HG03354 (cell line): Measurements from ENCODE around the gene NUP133.
A peak's percentile ranks its signal among the peaks of the same experiment; 100 is the strongest.

Experiments
- ATAC-seq: cut with Tn5 transposase; IDR thresholded peaks from one replicate; pipeline ENCODE4 v1.9.1; 2021; ENCODE audit warnings: mild to moderate bottlenecking; ENCODE audit not compliant: unreplicated experiment, poor library complexity, severe bottlenecking

The NUP133 gene

DNA sequence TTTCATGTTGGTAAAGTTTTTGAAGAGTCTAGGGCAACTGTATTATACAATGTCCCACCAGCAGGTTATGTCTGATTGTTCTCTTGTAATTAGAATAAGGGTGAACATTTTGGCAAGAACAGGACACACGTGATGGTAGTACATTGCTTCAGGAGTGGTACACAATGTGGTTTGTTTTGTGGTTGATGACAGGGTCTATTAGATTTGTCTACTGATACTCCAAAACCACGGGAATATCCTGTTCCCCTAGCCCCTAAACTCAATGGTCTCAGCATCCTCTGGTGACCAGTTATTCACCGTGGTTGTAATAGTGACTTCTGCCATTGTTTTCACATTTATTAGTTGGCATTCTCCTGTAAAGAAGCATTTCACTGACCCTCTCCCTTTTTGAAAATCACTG, 52.1 kb downstream of the NUP133 start:
- no peak for ATAC-seq

DNA sequence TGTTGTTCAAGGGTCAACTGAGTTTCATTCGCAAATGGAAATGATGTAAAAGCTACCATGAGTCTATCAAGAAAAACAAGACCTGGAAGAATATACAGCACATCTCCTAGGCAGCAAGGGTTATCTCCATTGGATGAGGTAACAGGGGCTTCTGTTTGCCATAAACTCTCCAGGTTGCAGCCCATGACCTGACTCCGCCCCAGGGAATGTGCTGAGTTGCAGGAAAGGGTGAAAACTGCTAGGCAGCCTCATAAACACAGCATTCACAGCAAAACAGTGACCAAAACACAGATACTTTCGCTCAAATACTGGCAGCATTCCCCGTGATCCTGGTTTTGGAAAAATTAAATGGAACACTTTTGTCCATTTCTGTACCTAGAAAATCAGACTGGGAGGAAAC, 54.1 kb downstream of the NUP133 start:
- no peak for ATAC-seq

DNA sequence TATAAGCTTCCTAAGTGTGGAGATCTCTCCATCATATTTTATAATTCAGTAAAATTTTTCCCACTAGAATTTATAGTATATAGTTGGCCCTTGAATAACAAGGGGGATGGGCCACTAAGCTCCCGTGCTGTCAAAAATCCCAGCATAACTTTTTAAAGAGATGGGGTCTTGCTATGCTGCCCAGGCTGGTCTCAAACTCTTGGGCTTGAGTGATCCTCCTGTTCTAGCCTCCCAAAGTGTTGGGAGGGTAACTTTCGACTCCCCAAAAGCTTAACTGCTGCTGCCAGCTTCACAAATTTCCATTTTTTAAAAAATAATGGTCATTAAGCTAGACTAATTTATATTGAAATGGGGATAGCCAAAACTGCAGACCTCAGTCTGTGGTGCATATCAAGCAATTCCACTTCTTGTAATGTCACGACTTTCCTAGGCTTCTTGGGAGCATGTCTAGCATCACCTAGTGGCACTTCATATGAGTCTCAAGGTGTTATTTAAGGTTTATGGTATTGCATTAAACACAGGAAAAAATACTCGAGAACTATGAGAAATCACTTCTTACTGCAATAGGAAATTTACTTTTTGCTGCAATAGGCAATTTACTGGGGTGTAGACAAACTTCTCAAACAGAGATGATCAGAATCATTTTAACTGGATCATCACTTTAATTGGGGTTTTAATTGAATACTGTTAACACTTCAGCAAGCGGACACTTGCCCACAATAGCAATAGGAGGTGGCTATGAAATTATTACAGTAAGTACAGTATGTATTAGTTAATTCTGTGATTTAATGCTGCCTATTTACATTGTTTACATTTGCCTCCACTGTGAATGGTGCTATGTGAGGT, 55.0 kb downstream of the NUP133 start:
- no peak for ATAC-seq

DNA sequence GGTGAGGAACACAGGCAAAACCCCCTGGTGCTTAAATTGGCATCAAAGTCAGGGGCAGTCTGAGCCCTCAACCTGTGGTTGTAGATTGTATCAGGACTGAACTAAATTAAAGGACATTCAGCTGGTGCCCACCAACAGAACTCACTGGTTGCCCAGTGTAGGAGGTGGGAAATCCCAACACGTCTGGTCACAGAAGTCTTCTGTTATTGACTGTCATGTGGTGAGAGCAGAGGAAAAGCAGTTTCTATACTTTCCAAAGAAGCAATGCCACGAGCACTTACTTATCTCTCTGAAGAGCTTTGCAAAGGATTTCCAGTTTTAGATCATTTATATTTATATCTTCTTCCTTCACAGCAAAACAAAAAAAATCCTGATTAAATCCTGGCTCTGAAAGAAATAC, 59.3 kb downstream of the NUP133 start:
- no peak for ATAC-seq

DNA sequence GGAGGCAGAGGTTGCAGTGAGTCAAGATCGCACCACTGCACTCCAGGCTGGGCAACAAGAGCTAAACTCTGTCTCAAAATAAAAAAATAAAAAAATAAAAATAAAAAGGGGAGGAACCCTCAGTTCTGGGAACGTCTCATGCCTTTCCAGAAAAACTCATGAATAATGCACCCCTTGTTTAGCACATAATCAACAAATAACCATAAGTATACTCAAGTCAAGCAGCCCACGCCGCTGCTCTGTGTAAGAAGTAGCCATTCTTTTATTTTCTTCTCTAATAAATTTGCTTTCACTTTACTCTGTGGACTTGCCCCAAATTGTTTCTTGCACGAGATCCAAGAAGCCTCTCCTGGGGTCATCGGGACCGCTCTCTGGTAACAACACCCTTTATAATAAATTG, 59.8 kb downstream of the NUP133 start:
- no peak for ATAC-seq

DNA sequence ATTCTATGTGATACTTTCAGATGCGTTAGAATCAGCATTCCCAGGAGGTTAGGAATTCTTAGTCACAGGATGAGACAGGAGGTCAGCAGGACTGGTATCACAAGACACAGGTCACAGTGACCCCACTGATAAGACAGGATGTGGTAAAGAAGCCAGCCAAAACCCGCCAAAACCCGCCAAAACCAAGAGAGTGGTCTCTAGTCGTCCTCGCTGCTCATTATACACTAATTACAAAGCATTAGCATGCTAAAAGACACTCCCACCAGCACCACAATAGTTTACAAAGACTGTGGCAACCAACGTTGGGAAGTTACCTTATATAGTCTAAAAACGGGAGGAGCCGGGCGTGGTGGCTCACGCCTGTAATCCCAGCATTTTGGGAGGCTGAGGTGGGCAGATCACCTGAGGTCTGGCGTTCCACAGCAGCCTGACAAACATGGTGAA, 60.3 kb downstream of the NUP133 start:
- ATAC-seq: no peak

DNA sequence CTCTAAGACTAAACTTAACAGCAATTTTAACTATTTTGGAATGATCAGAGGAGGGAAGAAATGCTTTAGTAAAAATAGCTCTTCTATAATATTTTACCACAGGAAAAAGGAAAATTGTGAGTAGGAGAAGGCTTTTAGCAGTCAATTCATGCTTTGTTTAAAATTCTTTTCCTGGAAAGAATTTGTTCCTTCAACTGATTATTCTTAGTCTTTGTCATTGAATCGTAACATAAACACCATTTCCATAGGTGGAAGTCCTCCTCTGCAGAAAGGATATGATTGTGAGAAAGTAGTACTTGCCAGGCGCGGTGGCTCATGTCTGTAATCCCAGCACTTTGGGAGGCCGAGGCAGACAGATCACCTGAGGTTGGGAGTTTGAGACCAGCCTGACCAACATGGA, 62.3 kb downstream of the NUP133 start:
- no peak for ATAC-seq

DNA sequence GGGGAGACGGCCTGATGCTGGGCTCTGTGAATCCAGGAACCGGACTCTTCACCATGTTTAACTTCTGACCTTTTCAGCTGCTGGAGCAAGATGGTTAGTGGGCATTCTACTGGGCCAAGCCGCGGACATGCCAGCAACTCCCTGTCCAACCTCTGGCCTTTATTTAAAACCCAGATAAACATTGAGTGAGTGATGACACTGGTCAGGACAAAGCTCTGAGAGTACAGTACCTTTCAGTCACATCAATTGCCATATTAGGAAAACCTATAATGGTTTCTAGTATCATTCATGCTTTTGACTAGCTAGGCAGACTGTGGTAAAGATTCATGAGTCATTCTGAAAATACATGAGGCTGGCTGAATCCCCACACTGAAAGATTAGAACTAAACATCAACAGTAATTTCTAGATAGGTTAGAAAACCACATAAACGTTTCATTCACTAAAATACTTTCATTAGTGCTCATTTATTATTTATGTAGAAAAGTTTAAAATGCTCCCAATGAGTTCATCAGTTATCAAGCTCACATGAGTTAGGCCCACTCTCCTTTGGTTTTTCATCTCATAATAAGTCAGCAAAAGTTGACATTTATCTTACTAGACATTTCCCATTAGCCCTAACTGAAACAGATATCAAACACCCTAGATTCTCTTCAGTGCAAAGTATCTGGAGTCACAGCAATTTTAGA, 67.1 kb downstream of the NUP133 start:
- peak; percentile 98 for ATAC-seq

DNA sequence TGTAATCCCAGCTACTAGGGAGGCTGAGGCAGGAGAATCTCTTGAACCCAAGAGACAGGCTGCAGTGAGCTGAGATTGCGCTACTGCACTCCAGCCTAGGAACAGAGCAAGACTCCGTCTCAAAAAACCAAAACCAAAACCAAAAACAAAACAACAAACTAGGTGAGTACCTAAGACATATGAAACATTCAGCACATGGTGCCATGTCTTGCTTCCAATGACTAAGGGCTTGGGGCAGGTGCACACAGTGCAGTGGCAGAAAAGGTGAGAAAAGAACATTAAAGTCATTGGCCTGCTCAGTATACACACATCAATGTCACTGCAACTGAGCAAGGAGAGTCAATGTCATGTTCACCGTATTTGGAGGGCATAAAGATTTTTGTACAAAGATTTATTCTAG, 70.1 kb downstream of the NUP133 start:
- no peak for ATAC-seq

DNA sequence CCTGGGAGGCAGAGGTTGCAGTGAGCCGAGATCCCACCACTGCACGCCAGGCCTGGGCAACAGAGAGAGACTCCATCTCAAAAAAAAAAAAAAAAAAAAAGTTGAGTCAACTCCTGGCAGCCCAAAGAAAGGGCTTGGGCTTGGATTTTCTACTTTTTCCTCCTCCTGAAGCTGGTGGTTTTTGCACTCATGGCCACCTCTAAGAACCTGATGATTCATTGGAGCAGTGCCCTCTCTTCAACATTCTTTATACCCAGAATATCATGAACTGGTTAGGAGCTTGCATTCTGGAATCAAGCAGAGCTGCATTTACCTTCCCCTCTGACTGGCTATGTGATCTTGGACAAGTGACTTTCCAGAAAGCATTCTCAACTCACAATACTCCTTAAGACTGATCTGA, 70.7 kb downstream of the NUP133 start:
- no peak for ATAC-seq

DNA sequence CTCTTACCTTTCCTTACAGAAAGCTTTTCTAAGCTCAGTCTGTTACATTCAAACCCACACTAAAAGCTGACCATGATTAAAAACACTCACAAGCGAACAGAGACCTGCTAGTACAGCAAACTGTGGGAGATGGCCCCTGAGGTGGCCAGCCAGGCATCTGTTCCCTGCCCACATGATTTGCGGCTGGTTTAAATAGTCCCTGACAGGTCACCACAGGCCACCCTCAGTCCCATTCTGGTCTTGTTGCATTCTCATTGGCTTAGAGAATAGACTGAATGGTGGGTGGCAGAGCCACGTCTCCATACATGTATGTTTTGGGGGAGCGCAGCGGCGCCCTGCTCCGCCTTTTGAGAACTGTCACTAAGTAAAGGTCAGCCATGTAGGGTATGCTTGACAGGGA, 71.9 kb downstream of the NUP133 start:
- no peak for ATAC-seq

DNA sequence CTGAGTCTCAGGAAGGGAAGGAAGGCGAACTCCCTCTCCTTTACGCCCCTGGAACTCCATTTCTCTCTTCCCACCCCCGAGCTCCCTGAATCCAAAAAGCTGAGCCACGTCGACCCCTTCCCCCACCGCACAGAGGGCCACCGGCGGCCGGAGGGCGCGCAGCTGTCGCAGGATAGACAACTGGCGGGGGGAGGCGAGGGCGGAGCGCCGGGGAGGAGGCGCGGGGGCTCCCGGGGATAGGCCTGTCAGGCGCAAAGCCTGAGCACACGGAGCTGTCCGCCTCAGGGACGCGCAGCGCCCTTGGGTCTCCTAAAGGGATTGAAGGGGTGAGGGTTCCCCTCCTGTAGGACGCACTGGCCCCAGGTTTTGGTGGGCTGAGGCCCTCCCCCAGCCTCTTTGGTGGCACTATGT, 73.5 kb downstream of the NUP133 start:
- no peak for ATAC-seq

DNA sequence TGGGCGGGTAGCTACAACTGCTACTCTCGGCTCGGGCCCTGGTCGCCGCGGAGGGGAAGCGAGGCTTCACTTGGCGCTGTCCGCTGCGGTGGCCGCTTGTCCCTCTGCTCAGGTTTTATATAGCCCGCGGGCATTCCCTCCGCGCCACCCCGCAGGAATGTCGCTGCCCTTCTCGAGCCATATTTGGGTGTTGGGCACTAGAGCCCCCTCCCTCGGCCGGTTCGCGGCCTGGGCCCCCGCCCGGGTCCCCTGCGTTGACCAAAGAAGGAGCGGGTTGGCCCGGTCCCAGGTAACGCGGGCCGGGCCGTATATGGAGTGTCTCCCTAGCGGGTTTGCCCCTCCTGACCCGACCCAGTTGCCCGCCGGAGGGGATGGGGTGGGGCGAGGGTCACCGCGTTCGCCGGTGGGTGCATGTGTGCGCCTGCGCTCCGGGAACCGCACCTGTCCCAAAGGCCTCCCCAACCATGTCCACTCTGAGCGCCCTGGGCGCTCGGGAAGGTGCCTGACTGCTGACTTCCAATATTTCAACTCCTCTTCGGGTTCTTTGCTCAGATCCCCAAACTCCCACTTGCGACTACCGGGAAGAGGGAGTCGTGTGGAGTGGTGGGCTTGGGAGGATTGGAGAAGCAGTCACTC, 74.0 kb downstream of the NUP133 start, which contains the start of gene ACTA1:
Gene ACTA1 (minus strand): TSS at position 90 of the 636 bp plus-strand sequence. CDS start 979 bp downstream, outside the sequence.
- no peak for ATAC-seq

DNA sequence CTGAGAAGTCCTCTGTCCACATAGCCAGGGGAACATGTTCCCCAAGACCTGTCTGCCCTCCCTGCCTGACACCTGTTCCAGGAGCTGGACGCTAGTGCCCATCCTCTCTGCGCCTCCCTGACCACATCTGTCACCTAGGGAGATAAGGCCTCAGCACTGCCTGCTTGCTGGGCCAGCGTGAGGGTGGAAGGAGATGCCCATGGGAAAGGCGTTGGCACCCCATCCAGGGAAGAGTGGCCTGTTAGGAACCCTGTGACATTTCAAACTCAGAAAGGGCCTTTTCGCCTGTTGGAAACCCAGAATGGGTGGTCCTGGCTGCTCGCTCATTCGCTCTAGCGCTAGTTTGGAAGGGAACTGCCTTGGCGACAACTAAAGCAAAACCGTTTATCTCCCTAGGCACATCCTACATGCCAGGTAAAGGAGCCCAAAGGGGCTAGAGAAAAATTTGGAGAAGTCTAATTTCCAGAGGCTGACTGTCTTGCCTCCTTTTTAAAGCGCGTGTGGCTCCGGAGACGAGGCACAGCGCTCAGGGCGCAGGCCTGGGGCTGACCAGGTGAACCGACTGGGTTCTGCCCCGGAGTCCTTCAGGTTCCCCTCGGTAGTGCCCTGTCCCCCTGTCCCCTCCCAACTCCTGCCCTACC, 74.7 kb downstream of the NUP133 start:
- ATAC-seq: no peak

DNA sequence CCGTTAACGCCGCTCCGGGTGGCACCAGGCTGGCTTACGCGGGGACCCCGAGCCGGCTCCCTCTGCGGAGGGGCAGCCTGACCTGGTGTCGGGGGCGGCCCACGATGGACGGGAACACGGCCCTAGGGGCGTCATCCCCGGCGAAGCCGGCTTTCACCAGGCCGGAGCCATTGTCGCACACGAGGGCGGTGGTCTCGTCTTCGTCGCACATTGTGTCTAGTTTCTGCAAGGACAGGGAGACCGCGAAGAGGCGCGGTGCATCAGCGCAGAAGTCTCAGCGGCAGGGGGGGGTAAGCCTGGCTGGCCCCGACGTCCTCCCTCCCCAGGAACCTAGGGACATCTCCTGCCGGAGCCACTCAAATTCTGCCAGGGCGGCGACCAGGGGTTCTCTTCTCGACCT, 75.2 kb downstream of the NUP133 start:
- no peak for ATAC-seq

DNA sequence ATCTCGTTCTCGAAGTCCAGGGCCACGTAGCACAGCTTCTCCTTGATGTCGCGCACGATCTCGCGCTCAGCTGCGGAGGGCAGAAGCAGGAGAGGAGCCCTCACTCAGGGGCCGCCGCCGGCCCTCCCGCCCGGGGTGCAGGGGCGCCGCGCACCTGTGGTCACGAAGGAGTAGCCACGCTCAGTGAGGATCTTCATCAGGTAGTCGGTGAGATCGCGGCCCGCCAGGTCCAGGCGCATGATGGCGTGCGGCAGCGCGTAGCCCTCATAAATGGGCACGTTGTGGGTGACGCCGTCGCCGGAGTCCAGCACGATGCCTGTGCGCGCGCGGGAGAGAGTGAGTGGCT, 76.1 kb downstream of the NUP133 start:
- ATAC-seq: no peak

DNA sequence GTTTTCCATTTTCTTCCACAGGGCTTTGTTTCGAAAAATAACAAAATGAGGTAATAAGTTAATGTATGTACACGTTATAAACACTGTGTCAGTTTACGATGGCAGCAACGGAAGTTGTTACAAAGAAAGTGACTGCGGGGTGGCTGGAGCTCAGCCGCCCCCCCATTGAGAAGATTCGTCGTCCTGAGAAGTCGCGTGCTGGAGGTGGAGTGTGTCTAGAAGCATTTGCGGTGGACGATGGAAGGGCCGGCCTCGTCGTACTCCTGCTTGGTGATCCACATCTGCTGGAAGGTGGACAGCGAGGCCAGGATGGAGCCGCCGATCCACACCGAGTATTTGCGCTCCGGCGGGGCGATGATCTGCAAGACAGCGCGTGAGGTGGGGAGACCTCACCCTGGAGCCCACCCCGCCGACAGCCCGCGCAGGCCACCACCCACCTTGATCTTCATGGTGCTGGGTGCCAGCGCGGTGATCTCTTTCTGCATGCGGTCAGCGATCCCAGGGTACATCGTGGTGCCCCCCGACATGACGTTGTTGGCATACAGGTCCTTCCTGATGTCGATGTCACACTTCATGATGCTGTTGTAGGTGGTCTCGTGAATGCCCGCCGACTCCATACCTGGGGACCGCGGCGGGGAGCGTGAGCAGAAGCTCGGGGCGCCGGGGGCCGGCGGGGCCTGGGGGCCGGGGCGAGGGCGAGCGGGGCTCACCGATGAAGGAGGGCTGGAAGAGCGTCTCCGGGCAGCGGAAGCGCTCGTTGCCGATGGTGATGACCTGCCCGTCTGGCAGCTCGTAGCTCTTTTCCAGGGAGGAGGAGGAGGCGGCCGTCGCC, 76.6 kb downstream of the NUP133 start:
- no peak for ATAC-seq

DNA sequence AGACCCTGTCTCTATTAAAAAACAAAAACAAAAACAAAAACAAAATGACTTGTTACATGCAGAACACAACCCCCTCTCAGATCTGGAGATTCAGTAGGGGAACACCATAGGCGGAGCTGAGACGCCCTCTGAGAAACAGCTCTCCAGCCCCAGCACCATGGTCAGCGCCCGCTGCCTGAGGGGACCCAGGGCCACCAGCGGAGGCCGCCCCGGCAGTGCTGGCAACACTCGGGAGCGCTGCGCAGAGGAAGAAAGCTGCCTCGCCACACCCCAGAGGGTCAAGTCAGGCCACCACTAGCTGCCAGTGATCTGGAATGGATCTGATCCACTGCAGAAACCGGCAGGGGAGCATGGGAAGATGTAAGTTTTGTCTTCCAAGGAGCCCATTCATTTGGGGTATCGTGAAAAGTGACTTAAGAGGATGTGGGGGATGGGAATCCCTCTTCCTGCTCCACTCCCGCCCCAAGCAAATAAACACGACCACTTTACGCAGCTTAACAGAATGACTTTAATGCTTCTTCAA, 77.3 kb downstream of the NUP133 start:
- ATAC-seq: no peak

DNA sequence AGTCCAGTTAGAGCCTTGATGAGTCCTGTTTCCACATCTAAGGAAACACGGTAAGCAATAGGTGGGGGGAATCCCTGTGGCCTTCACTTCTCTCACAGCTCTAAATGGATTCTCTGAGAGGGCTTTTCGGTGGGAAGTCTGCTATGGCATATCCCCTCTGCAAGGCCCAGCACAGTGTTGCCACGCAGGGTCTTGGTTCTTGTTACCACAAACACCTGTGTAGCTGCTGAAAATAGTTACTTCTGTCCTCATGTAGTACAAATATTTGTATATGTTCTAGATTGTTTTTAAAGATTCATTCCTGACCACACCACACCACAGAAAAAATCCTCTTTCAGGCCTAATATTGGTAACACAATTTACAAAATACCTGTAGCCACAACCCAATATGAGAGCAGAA, 79.9 kb downstream of the NUP133 start:
- ATAC-seq: no peak
